Activated naive CD8-positive, alpha-beta T cell treated with anti-CD3 and anti-CD28 coated beads, Interleukin-2, amount 50 U/mL, for 16 hours (primary cell): Measurements from ENCODE around the gene CTCFL.

Experiments used
- DNase-seq: peaks from one replicate; pipeline ENCODE4 v3.0.0-alpha.2; 2020; ENCODE audit warnings: low read depth, low spot score

Gene CTCFL

DNA sequence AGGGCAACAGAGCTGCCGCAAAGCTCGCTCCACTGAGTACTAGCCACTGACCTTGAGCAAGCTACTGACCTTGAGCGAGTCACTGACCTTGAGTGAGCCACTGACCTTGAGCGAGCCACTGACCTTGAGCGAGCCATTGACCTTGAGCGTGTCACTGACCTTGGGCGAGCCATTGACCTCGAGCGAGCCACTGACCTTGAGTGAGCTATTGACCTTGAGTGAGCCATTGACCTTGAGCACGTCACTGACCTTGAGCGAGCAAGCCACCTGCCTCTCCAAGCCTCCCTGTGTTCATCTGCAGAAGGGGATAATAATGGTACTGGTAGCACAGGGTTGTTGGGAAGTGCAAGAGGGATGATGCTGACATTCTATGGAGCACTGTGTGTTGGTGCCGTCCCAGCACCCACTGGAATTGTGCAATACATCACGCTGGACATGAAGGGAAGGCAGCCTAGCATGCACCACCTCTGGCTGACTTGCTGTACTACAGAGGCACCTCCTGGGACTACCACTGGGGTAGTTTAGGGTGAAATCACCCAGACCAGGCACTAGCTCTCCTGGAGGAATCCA, 60.2 kb downstream of the CTCFL start:
- no peak for DNase-seq

DNA sequence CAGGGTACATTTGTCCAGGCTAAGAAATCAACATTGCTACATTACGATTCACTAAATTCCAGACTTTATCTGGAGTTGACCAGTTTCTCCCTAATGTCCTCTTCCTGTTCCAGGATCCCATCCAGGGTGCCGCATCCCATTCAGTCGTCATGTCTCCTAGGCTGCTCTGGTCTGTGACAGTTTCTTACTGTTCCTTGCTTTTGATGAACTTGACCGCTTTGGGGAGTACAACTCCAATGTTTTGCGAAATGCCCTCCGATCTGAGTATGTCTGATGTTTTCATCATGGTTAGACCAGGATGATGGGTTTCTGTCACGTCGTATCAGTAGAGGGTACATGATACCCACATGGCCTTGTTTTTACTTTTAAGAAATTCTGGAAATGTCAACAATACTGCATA, 62.2 kb downstream of the CTCFL start:
- no peak for DNase-seq

- DNase-seq = no peak
These were observed 63.2 kb downstream of the CTCFL start for GRCh38 chr20:57461726-57462125.

GRCh38 chr20:57460781-57461465, 64.0 kb downstream of the CTCFL start:
- no peak for DNase-seq

- no peak for DNase-seq
These were observed 65.0 kb downstream of the CTCFL start for GRCh38 chr20:57459897-57460296.

GRCh38 chr20:57459278-57459677, 65.7 kb downstream of the CTCFL start:
- no peak for DNase-seq

- no peak for DNase-seq
These were observed 66.4 kb downstream of the CTCFL start for GRCh38 chr20:57458400-57459160.

GRCh38 chr20:57457243-57458095, 67.5 kb downstream of the CTCFL start:
- DNase-seq = no peak

DNA sequence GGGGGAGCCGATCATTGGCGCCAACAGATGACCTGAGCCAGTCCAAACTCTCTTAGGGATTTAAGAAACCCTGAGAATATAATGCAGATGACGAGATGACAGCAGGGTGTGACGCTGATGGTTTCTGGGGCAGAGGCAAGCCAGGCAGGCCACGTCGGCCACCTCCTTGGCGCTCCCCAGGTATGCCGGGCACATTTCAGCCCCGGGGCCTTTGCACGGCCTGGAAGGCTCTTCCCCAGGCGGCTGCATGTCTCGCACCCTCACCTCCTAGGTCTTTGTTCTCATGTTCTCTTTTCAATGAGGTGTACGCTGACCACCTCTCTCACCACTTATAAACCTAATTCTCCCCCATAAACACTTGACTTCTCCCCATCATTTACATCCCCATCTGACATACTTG, 68.8 kb downstream of the CTCFL start:
- DNase-seq = no peak

GRCh38 chr20:57455386-57455785, 69.6 kb downstream of the CTCFL start:
- no peak for DNase-seq

DNA sequence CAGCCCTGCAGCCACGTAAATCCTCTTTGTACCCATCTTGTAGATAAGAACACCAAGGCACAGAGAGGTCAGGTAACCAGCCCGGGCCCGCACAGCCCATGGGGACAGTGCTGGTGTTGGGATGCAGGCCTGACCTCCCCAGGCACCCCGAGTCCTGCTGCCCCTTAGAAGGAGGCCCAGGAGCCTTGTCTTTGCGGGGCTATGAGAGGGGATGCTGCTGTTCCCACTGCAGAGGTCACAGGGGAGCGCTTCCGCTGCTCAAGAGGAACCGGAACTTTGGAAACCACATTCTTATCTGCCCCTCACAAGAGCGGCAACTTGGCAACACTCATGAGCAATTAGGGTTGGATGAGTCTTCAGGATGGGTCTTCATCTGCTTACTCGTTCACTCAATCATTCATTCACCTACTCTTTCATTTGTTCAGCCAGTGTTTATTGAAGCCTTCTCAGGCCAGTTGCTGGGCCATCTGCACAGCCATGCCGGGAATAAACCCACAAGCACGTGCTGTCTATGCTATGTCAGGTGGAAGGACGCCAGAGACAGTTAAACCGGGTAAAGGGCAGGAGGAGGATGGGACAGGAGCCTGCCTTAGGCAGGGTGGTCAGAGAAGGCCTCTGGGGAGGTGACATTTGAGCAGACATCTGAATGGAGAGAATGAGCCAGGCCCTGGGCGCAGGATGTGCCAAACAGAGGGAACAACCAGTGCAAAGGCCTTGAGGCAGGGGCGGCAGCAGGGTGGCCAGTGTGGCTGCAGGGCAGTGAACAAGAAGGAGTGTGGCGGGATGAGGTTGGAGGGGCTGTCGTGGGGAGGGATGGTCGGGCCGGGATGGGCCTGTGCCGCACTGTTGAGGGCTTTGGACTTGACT, 72.9 kb downstream of the CTCFL start:
- DNase-seq = no peak

DNA sequence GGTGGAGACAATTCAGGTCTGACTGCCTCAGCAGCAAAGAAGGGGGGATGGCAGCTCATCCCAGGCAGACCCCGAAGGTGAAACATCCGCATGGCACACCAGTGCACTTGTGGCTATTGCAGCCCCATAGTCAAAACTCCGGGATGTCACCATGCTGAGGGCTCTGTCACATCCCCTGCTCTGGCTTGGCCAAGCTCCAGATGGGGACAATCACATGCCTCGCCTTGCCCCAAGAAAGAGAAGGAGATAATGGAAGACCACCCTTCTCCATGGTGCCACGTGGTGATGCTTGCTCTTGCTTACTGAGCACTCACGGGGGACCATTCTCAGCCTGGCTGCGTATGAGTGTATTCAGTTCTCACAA, 73.5 kb downstream of the CTCFL start:
- no peak for DNase-seq

GRCh38 chr20:57450931-57451330, 74.0 kb downstream of the CTCFL start:
- DNase-seq = no peak

DNA sequence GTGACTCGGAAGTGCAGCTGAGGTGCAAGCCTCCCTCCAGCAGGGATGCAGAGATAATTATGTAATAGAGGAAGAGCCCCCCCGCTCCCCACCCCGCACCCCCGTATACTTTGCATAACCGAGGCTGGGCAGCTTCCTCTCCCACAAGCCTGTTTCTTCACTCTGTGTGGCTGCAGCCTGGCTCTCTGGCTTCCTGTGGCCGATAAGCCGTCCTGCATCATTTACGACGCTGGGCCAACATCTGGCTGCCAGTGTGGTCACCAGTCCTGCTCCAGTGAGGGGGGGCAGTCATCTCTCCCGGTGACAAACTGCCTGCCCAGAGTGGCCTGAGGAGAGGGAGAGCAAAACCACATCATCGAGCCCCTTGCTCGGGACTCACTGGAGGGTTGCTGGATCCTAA, 74.5 kb downstream of the CTCFL start:
- no peak for DNase-seq

GRCh38 chr20:57449398-57450354, 75.3 kb downstream of the CTCFL start:
- no peak for DNase-seq

- DNase-seq = no peak
These were observed 76.1 kb downstream of the CTCFL start for GRCh38 chr20:57448764-57449354.
